Vagina (tissue), 2 donors: ENCODE measurements around the gene MRGPRD.

Experiments used
- POLR2A ChIP-seq, 2 donors: fragments of 450-650 bp; IDR thresholded peaks; one replicate each; pipeline ENCODE4 v1.6.1; 2017; ENCODE audit warnings: antibody characterized with exemption in 2 of 2, mild to moderate bottlenecking in 2 of 2, moderate library complexity in 2 of 2
- POLR2AphosphoS5 ChIP-seq, 2 donors: sonication (generic); formaldehyde crosslinking; IDR thresholded peaks; one replicate each; pipeline ENCODE4 v1.9.0; 2017; ENCODE audit warnings: antibody characterized with exemption in 2 of 2, mild to moderate bottlenecking in 2 of 2, low read depth in 1 of 2; ENCODE audit not compliant: insufficient read depth in 1 of 2
- TF ChIP-seq, protein P1 (sequence below), 3 experiments: fragments of 450-650 bp in 2 of 3; fragments of 200-600 bp in 1 of 3; sonication (generic) in 1 of 3; IDR thresholded peaks; one replicate each; pipeline ENCODE4 v1.5.1; 2017 to 2019; ENCODE audit warnings: antibody characterized with exemption in 3 of 3, mild to moderate bottlenecking in 2 of 3, moderate library complexity in 2 of 3

DNA sequence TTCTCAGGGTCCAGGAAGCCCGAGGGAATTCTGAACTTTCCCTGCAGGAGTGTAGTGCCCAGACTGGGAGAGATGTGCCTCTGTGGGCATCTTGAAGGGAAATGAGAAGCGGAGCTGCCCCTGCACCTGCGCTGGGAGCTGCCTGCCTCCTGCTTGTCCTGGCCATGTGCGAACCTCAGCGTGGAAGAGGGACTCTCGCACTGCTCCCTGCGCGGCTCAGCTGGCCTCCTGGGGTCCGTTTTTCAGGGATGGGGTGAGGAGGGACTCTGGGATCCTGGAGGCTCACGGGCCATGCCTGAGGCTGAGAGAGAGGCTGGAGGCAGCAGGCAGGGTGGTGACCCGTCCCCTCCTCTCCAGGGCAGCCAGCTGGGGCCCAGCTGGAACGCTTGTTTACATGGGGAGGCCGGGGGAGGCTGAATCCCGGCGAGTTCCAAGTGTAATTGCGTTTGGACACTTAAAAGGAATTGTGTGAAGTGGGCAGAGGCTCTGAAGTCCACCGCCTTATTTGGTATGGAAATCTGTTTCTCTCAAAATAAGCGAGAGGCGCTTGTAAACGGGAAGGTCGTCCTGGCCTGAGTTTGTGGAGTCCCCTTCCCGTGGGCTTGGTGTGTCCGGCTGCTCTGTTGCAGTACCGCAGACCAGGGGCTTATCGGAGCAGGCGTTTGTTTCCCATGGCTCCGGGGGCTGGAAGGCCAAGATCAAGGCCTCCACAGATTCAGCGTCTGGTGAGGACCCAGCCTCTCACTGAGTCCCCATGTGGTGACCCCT, 33.5 kb upstream of the MRGPRD start:
- TF ChIP-seq POLR2A (IDR thresholded peaks at IDR 0.05), result no peak
- TF ChIP-seq, protein P1, sequence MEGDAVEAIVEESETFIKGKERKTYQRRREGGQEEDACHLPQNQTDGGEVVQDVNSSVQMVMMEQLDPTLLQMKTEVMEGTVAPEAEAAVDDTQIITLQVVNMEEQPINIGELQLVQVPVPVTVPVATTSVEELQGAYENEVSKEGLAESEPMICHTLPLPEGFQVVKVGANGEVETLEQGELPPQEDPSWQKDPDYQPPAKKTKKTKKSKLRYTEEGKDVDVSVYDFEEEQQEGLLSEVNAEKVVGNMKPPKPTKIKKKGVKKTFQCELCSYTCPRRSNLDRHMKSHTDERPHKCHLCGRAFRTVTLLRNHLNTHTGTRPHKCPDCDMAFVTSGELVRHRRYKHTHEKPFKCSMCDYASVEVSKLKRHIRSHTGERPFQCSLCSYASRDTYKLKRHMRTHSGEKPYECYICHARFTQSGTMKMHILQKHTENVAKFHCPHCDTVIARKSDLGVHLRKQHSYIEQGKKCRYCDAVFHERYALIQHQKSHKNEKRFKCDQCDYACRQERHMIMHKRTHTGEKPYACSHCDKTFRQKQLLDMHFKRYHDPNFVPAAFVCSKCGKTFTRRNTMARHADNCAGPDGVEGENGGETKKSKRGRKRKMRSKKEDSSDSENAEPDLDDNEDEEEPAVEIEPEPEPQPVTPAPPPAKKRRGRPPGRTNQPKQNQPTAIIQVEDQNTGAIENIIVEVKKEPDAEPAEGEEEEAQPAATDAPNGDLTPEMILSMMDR (IDR thresholded peaks at IDR 0.05), result no peak
- peak; percentile 65 to 81 for TF ChIP-seq POLR2AphosphoS5 (IDR thresholded peaks at IDR 0.05; ENCODE audit: insufficient read depth in 1 of 2, low read depth in 1 of 2)
